ENCODE results near the gene TEX54. TPM values are rescaled to one million over a fixed set of nuclear protein-coding genes. Genes with fewer than 3 reads are reported as not detected.

The TEX54 gene
- total and polyA plus RNA-seq, 2 of the 13 experiments (the other 11 are each of a cell fraction or from before 2014, with no cell fraction given): not detected

GRCh38 chr11:62831520-62832335 is 913 bp downstream of the TEX54 start, which contains the start of gene STX5 (continued):
- TF ChIP-seq POLR2AphosphoS2 (IDR thresholded peaks at IDR 0.05; ENCODE audit: low read depth, low read length) (peak; percentile 75; the same call in 1 of the 2 replicates), FOXK2 (IDR thresholded peaks at IDR 0.05) (peak; percentile 65; the same call in 1 of the 2 replicates), NFE2L2 (IDR thresholded peaks at IDR 0.05; ENCODE audit: low read length) (no peak), SAFB2 (CRISPR knock-in tag; IDR thresholded peaks at IDR 0.05; ENCODE audit: borderline replicate concordance, low read depth) (peak; percentile 59; the same call in 1 of the 2 replicates), THAP9 (CRISPR knock-in tag; IDR thresholded peaks at IDR 0.05; ENCODE audit: borderline replicate concordance) (no peak; the same call in 1 of the 2 replicates), EED (CRISPR knock-in tag; IDR thresholded peaks at IDR 0.05) (no peak), ZNF614 (CRISPR knock-in tag; IDR thresholded peaks at IDR 0.05; ENCODE audit: borderline replicate concordance) (no peak), YEATS2 (CRISPR knock-in tag; IDR thresholded peaks at IDR 0.05; ENCODE audit: borderline replicate concordance) (peak; percentile 68; the same call in 1 of the 2 replicates), LBX2 (CRISPR knock-in tag; IDR thresholded peaks at IDR 0.05; ENCODE audit: borderline replicate concordance) (no peak), TFE3 (CRISPR knock-in tag; IDR thresholded peaks at IDR 0.05) (no peak; the same call in 1 of the 2 replicates), ZNF619 (CRISPR knock-in tag; IDR thresholded peaks at IDR 0.05) (no peak), CREBL2 (CRISPR knock-in tag; IDR thresholded peaks at IDR 0.05; ENCODE audit: borderline replicate concordance) (no peak; the same call in 1 of the 2 replicates), ZBTB49 (CRISPR knock-in tag; IDR thresholded peaks at IDR 0.05; ENCODE audit: borderline replicate concordance) (no peak)
- TF ChIP-seq, protein P1, sequence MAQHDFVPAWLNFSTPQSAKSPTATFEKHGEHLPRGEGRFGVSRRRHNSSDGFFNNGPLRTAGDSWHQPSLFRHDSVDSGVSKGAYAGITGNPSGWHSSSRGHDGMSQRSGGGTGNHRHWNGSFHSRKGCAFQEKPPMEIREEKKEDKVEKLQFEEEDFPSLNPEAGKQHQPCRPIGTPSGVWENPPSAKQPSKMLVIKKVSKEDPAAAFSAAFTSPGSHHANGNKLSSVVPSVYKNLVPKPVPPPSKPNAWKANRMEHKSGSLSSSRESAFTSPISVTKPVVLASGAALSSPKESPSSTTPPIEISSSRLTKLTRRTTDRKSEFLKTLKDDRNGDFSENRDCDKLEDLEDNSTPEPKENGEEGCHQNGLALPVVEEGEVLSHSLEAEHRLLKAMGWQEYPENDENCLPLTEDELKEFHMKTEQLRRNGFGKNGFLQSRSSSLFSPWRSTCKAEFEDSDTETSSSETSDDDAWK (CRISPR knock-in tag; IDR thresholded peaks at IDR 0.05): no peak
- TF ChIP-seq, protein P2, sequence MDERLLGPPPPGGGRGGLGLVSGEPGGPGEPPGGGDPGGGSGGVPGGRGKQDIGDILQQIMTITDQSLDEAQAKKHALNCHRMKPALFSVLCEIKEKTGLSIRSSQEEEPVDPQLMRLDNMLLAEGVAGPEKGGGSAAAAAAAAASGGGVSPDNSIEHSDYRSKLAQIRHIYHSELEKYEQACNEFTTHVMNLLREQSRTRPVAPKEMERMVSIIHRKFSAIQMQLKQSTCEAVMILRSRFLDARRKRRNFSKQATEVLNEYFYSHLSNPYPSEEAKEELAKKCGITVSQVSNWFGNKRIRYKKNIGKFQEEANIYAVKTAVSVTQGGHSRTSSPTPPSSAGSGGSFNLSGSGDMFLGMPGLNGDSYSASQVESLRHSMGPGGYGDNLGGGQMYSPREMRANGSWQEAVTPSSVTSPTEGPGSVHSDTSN (CRISPR knock-in tag; IDR thresholded peaks at IDR 0.05): peak; percentile 94
- TF ChIP-seq, protein P3, sequence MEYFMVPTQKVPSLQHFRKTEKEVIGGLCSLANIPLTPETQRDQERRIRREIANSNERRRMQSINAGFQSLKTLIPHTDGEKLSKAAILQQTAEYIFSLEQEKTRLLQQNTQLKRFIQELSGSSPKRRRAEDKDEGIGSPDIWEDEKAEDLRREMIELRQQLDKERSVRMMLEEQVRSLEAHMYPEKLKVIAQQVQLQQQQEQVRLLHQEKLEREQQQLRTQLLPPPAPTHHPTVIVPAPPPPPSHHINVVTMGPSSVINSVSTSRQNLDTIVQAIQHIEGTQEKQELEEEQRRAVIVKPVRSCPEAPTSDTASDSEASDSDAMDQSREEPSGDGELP (IDR thresholded peaks at IDR 0.05; ENCODE audit: borderline replicate concordance, low read depth): peak; percentile 57; the same call in 1 of the 2 replicates
